ENCODE results near the gene CMIP. TPM values are rescaled to one million over a fixed set of nuclear protein-coding genes. Genes with fewer than 3 reads are reported as not detected.

The CMIP gene
- polyA plus RNA-seq, 3 donors: 0.85 to 61.9 (median 0.93) TPM

DNA sequence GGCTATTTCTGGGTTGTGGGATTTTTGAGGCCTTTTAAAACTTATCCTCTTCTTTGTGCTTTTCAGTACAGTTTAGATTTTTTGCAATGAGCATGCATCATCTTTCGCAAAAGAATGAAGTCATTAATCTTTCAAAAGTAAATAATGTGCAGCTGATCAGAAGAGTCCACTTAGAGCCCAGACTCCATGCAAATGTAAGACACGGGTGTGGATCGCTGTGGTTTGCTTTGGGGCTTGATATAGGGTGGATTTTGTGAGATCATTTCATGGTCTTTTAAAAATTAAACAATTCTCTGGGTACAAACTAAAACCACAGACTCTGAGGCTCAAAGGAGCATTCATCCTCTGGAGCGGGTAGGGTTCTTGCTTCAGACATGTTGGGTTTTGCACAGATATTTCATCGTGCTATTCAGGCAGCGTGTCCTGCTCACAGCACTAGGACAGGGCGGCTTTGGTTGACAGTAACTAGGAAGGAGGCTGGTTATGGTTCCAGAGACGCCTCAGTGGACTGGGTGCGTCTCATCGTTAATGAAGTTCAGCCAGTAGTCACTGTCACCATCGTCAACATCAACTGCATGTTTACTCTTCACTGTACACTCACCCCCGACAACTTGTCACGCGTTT, 205.1 kb downstream of the CMIP start:
- TF ChIP-seq, protein P1, sequence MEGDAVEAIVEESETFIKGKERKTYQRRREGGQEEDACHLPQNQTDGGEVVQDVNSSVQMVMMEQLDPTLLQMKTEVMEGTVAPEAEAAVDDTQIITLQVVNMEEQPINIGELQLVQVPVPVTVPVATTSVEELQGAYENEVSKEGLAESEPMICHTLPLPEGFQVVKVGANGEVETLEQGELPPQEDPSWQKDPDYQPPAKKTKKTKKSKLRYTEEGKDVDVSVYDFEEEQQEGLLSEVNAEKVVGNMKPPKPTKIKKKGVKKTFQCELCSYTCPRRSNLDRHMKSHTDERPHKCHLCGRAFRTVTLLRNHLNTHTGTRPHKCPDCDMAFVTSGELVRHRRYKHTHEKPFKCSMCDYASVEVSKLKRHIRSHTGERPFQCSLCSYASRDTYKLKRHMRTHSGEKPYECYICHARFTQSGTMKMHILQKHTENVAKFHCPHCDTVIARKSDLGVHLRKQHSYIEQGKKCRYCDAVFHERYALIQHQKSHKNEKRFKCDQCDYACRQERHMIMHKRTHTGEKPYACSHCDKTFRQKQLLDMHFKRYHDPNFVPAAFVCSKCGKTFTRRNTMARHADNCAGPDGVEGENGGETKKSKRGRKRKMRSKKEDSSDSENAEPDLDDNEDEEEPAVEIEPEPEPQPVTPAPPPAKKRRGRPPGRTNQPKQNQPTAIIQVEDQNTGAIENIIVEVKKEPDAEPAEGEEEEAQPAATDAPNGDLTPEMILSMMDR (IDR thresholded peaks at IDR 0.05): no peak
- no peak overlapping the region for H3K4me2 ChIP-seq (replicated peaks; ENCODE audit: extremely low read depth, low read length, poor library complexity, severe bottlenecking)
- H3K9ac ChIP-seq (ENCODE audit: insufficient read depth, low read length, poor library complexity, severe bottlenecking): no peak overlapping the region
- H3K9me3 ChIP-seq (replicated peaks in 1 of 2; ENCODE audit: control insufficient read depth in 1 of 2, insufficient read depth in 1 of 2, low read length in 2 of 2): no peaks in the 10 kb centered on the region
- no peak overlapping the region for H3K4me3 Mint-ChIP-seq
- no peak overlapping the region for H2AFZ ChIP-seq (ENCODE audit: insufficient read depth, low read depth, low read length, poor library complexity, severe bottlenecking)
- H3K4me1 Mint-ChIP-seq: peaks cover 4% of the 10 kb centered on the region
- peaks cover 68% of the 10 kb centered on the region for H3K79me2 ChIP-seq (ENCODE audit: insufficient read depth, low read length)
- H3K27ac ChIP-seq (ENCODE audit: low read depth in 1 of 2, low read length in 2 of 2): peak overlapping the region in 1 of 2 donors; percentile 42
- intact Hi-C loops (cut with micrococcal nuclease): no loop called here
- DNase-seq: no peak
- H3K9me3 Mint-ChIP-seq: peaks cover 0 to 2% (median 0%) of the 10 kb centered on the region in 7 donors
- no peaks in the 10 kb centered on the region for H3K4me1 ChIP-seq (ENCODE audit: control insufficient read depth in 1 of 2, insufficient read depth in 2 of 2, low read length in 2 of 2)
- WGBS (ENCODE audit: insufficient coverage): 99% methylated on average over 13 of the region's 14 CpGs
- no peak overlapping the region for H3K4me3 ChIP-seq (replicated peaks in 1 of 3; ENCODE audit: low read depth in 2 of 3, low read length in 3 of 3)
- H3K27ac Mint-ChIP-seq: peak overlapping the region in 5 of 7 donors; percentile 8 to 76 (median 61)
- peaks cover 42 to 67% of the 10 kb centered on the region in 2 donors for H3K36me3 ChIP-seq (replicated peaks in 1 of 2; ENCODE audit: control insufficient read depth in 1 of 2, insufficient read depth in 2 of 2, low read length in 2 of 2)
- peaks cover 99% of the 10 kb centered on the region for H4K20me1 ChIP-seq (ENCODE audit: insufficient read depth, low read length)
- peaks cover 43 to 69% of the 10 kb centered on the region in 2 donors for H3K36me3 Mint-ChIP-seq
- H3K27me3 Mint-ChIP-seq (ENCODE audit: low read depth in 3 of 3): peaks cover 0 to 3% (median 0%) of the 10 kb centered on the region in 3 donors
- no peaks in the 10 kb centered on the region for H3K27me3 ChIP-seq (ENCODE audit: control insufficient read depth in 2 of 2, insufficient read depth in 2 of 2, low read length in 2 of 2)

DNA sequence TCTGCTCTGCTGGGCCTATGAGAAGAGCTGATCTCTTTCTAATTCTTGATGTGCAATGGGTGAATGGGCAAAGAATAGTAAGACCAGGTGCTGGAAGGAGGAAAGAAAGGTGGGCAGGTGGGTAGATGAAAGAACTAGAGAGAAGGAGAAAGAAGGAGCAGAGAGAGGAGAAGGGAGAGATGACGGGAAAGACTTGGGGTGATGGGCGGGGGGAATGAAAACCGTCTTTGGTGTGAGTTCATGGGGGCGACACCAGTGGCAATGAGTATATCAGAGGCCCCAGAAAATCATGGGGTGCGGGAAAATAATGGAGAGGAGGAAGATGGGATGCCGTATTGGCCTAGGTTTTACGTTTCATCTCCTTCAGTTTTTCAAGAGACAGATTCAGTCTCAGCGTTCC, 205.7 kb downstream of the CMIP start:
- H3K27ac Mint-ChIP-seq: peak overlapping the region in 5 of 7 donors; percentile 37 to 76 (median 61)
- Histone ChIP-seq H3K36me3 (replicated peaks in 1 of 2; ENCODE audit: control insufficient read depth in 1 of 2, insufficient read depth in 2 of 2, low read length in 2 of 2) (peaks cover 48 to 67% of the 10 kb centered on the region in 2 donors), H3K79me2 (ENCODE audit: insufficient read depth, low read length) (peaks cover 65% of the 10 kb centered on the region), H3K9me3 (replicated peaks in 1 of 2; ENCODE audit: control insufficient read depth in 1 of 2, insufficient read depth in 1 of 2, low read length in 2 of 2) (no peaks in the 10 kb centered on the region), H3K4me1 (ENCODE audit: control insufficient read depth in 1 of 2, insufficient read depth in 2 of 2, low read length in 2 of 2) (no peaks in the 10 kb centered on the region), H2AFZ (ENCODE audit: insufficient read depth, low read depth, low read length, poor library complexity, severe bottlenecking) (no peak overlapping the region), H3K4me2 (replicated peaks; ENCODE audit: extremely low read depth, low read length, poor library complexity, severe bottlenecking) (no peak overlapping the region), H3K9ac (ENCODE audit: insufficient read depth, low read length, poor library complexity, severe bottlenecking) (no peak overlapping the region), H3K27ac (ENCODE audit: low read depth in 1 of 2, low read length in 2 of 2) (no peak overlapping the region), H4K20me1 (ENCODE audit: insufficient read depth, low read length) (peaks cover 99% of the 10 kb centered on the region), H3K4me3 (replicated peaks in 1 of 3; ENCODE audit: low read depth in 2 of 3, low read length in 3 of 3) (no peak overlapping the region), H3K27me3 (ENCODE audit: control insufficient read depth in 2 of 2, insufficient read depth in 2 of 2, low read length in 2 of 2) (no peaks in the 10 kb centered on the region)
- H3K4me1 Mint-ChIP-seq: peaks cover 4% of the 10 kb centered on the region
- H3K9me3 Mint-ChIP-seq: peaks cover 0 to 2% (median 0%) of the 10 kb centered on the region in 7 donors
- WGBS (ENCODE audit: insufficient coverage): 83% methylated on average over 6 of the region's 8 CpGs
- H3K4me3 Mint-ChIP-seq: no peak overlapping the region
- H3K36me3 Mint-ChIP-seq: peaks cover 47 to 69% of the 10 kb centered on the region in 2 donors
- intact Hi-C loops (cut with micrococcal nuclease): no loop called here
- peaks cover 0 to 1% (median 0%) of the 10 kb centered on the region in 3 donors for H3K27me3 Mint-ChIP-seq (ENCODE audit: low read depth in 3 of 3)
- no peak for DNase-seq
- TF ChIP-seq, protein P1 (IDR thresholded peaks at IDR 0.05): no peak

Measured in CD14-positive monocyte (primary cell).